Vagina (tissue), 2 donors: ENCODE results near the gene RAB40C. TPM values are rescaled to one million over a fixed set of nuclear protein-coding genes. Genes with fewer than 3 reads are reported as not detected.

Experiments
- DNase-seq, 2 donors: peaks; one replicate each; pipeline ENCODE4 v3.0.0-alpha.2; 2017; ENCODE audit errors: extremely low spot score in 2 of 2
- H3K27ac ChIP-seq: fragments of 200-600 bp; sonication (generic); one replicate; pipeline ENCODE4 v1.5.1; 2019
- H3K27me3 ChIP-seq: fragments of 200-600 bp; sonication (generic); one replicate; pipeline ENCODE4 v1.5.1; 2019
- H3K36me3 ChIP-seq, 2 donors: fragments of 200-600 bp; sonication (generic); one replicate each; pipeline ENCODE4 v1.5.1; 2017 to 2019
- H3K4me1 ChIP-seq: fragments of 200-600 bp; sonication (generic); one replicate; pipeline ENCODE4 v1.5.1; 2019
- H3K4me3 ChIP-seq, 2 donors: fragments of 200-600 bp; sonication (generic); 1 replicate in 1 of 2; 2 replicates in 1 of 2; pipeline ENCODE4 v1.5.1; 2016 to 2019
- H3K9me3 ChIP-seq: fragments of 200-600 bp; sonication (generic); one replicate; pipeline ENCODE4 v1.5.1; 2019
- CTCF ChIP-seq, 3 experiments: fragments of 450-650 bp in 2 of 3; fragments of 200-600 bp in 1 of 3; sonication (generic) in 1 of 3; IDR thresholded peaks; one replicate each; pipeline ENCODE4 v1.5.1; 2017 to 2019; ENCODE audit warnings: antibody characterized with exemption in 3 of 3, mild to moderate bottlenecking in 2 of 3, moderate library complexity in 2 of 3
- POLR2A ChIP-seq, 2 donors: fragments of 450-650 bp; IDR thresholded peaks; one replicate each; pipeline ENCODE4 v1.6.1; 2017; ENCODE audit warnings: antibody characterized with exemption in 2 of 2, mild to moderate bottlenecking in 2 of 2, moderate library complexity in 2 of 2
- POLR2AphosphoS5 ChIP-seq, 2 donors: sonication (generic); formaldehyde crosslinking; IDR thresholded peaks; one replicate each; pipeline ENCODE4 v1.9.0; 2017; ENCODE audit warnings: antibody characterized with exemption in 2 of 2, mild to moderate bottlenecking in 2 of 2, low read depth in 1 of 2; ENCODE audit not compliant: insufficient read depth in 1 of 2
- intact Hi-C: fragments of 100-400 bp; cut with DNase I; formaldehyde crosslinking; loops from one replicate; pipeline ENCODE4 v1.15.1; 2023
- total RNA-seq: library from RNA; depleted of rRNA; stranded (reverse); fragments of >200 nt; gene quantifications from one replicate; pipeline ENCODE4 v1.2.3, GENCODE V29; 2016

RAB40C gene
- 41.3 TPM for total RNA-seq

- H3K4me1 ChIP-seq, result peaks cover 58% of the 10 kb centered on the region
- H3K36me3 ChIP-seq, result no peaks in the 10 kb centered on the region
- intact Hi-C loops, result no loop called here
- no peaks in the 10 kb centered on the region for H3K9me3 ChIP-seq
- H3K27ac ChIP-seq, result peak within 1 kb of the TSS; percentile 96
- TF ChIP-seq CTCF (IDR thresholded peaks at IDR 0.05), result no peak
- peak in 1 of 2 donors; percentile 70 for TF ChIP-seq POLR2AphosphoS5 (IDR thresholded peaks at IDR 0.05; ENCODE audit: insufficient read depth in 1 of 2, low read depth in 1 of 2)
- peak; percentile 99 for DNase-seq
- H3K4me3 ChIP-seq, result peak within 1 kb of the TSS; percentile 83 to 96
- H3K27me3 ChIP-seq, result no peaks in the 10 kb centered on the region
Measured at GRCh38 chr16:589658-590187, at the start of gene RAB40C. TSS of gene RAB40C (plus strand) at chr16:590066. CDS start at chr16:590292, 226 bp downstream.

- Histone ChIP-seq H3K27me3 (no peaks in the 10 kb centered on the region), H3K27ac (no peak overlapping the region), H3K9me3 (no peaks in the 10 kb centered on the region), H3K36me3 (peaks cover 0 to 16% of the 10 kb centered on the region in 2 donors), H3K4me3 (no peak overlapping the region), H3K4me1 (no peaks in the 10 kb centered on the region)
- intact Hi-C loops, result no loop called here
- TF ChIP-seq POLR2A (IDR thresholded peaks at IDR 0.05) (no peak), POLR2AphosphoS5 (IDR thresholded peaks at IDR 0.05; ENCODE audit: insufficient read depth in 1 of 2, low read depth in 1 of 2) (no peak), CTCF (IDR thresholded peaks at IDR 0.05) (no peak)
- DNase-seq, result no peak
Measured at GRCh38 chr16:540645-541340, 49.1 kb upstream of the RAB40C start.

- peaks cover 11% of the 10 kb centered on the region for H3K4me1 ChIP-seq
- no peak for DNase-seq
- intact Hi-C loops, result no loop called here
Measured at GRCh38 chr16:543301-544164, 46.3 kb upstream of the RAB40C start.

GRCh38 chr16:544517-544916 lies 45.3 kb upstream of the RAB40C start:
- Histone ChIP-seq H3K27me3 (no peaks in the 10 kb centered on the region), H3K4me3 (no peak overlapping the region), H3K9me3 (no peaks in the 10 kb centered on the region), H3K36me3 (peaks cover 0 to 7% of the 10 kb centered on the region in 2 donors), H3K27ac (no peak overlapping the region), H3K4me1 (peaks cover 11% of the 10 kb centered on the region)
- DNase-seq, result no peak
- intact Hi-C loops, result no loop called here
- TF ChIP-seq CTCF (IDR thresholded peaks at IDR 0.05), result no peak
- TF ChIP-seq POLR2AphosphoS5 (IDR thresholded peaks at IDR 0.05; ENCODE audit: insufficient read depth in 1 of 2, low read depth in 1 of 2), result no peak
- TF ChIP-seq POLR2A (IDR thresholded peaks at IDR 0.05), result no peak

More at GRCh38 chr16:543301-544164, 46.3 kb upstream of the RAB40C start:
- Histone ChIP-seq H3K27me3 (no peaks in the 10 kb centered on the region), H3K9me3 (no peaks in the 10 kb centered on the region), H3K36me3 (peaks cover 0 to 4% of the 10 kb centered on the region in 2 donors), H3K4me3 (no peak overlapping the region), H3K27ac (no peak overlapping the region)
- TF ChIP-seq POLR2AphosphoS5 (IDR thresholded peaks at IDR 0.05; ENCODE audit: insufficient read depth in 1 of 2, low read depth in 1 of 2) (no peak), POLR2A (IDR thresholded peaks at IDR 0.05) (no peak), CTCF (IDR thresholded peaks at IDR 0.05) (no peak)
